ENCODE results near the gene CHD9NB.

The CHD9NB gene

DNA sequence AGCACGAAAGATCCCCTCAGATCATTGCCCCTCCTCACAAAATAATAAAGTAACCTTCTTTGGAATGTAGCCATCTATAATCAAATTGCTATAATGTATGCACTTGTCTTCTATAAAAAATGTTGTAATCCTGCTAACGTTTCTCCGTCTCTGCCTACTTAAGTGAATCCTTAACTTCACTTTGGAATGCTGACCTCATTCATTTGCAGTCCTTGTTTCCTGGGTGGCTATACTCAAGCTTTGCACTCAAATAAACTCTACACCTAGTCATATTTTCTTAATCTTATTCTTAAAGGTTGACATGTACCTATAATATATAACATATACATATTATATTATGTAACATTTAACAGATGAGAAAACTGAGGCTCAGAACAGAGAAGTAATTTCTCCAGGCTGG lies 22.7 kb downstream of the CHD9NB start:
- DNase-seq (ENCODE audit: low read depth) = no peak

- DNase-seq (ENCODE audit: low read depth) = no peak
These were observed 28.7 kb downstream of the CHD9NB start for GRCh38 chr16:53024045-53024444.

- DNase-seq (ENCODE audit: low read depth) = no peak
These were observed 30.3 kb downstream of the CHD9NB start for GRCh38 chr16:53022374-53022773.

DNA sequence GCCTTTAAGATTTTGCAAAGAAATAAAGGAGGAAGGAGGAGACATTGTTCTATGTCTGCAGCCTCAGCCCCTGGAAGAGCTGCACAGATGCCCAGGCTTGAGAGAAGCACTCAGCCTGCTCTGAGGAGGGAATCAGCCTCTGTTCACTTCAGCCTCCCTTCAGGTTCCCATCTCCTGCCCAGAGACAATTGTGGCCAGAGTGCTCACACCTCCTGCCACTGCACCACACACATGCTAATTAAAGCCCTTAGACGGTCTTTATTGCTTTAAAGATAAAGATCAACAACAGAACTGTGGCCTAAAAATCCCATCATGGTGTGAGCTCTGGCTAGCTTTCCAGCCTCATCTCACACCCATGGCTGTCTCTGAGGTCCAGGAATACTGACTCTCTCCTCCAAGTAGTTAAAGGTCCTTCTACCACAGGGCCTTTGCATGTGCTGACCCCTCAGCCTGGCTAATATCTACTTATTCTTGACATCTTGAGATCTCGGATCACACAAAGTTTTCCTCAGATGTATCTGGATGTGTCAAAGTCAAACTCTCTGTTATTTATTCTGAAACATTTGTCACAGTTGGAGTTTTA lies 33.8 kb downstream of the CHD9NB start:
- DNase-seq (ENCODE audit: low read depth) = no peak

- no peak for DNase-seq (ENCODE audit: low read depth)
These were observed 38.4 kb downstream of the CHD9NB start for GRCh38 chr16:53014287-53014686.

DNA sequence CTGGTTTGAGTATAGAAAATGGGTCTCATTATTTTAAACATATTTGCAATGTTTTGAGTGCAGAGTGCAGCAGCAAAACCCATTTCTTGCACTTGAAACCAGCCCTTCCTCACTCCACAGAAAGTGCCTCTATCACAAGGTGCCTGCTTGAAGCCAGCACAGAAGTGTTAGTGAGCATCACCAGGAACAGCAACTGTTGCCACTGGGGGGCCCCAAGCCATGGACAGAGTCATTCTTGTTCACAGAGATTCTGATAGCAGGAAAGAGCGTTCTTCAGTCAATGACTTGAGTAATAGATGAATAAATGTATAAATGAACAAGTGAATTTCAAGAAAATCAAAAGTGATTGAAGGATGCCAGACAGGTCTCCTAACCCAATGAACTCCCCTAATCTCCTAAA lies 45.6 kb downstream of the CHD9NB start:
- no peak for DNase-seq (ENCODE audit: low read depth)

GRCh38 chr16:52997922-52998321 lies 54.8 kb downstream of the CHD9NB start:
- DNase-seq (ENCODE audit: low read depth) = no peak

DNA sequence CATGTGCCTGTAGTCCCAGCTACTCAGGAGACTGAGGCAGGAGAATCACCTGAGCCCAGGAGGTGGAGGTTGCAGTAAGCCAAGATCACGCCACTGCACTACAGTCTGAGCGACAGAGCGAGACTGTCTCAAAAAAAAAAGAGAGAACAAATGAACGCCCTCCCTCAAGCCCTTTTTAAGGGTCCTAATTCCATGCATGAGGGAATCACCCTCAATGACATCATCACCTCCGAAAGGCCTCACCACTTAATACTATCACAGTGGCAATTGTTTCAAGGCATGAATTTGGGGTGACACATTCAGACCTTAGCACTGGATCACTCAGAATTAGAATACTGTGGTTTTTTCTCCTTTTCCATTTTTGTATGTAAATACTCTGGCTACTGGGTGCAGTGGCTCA lies 57.8 kb downstream of the CHD9NB start:
- DNase-seq (ENCODE audit: low read depth) = no peak

DNA sequence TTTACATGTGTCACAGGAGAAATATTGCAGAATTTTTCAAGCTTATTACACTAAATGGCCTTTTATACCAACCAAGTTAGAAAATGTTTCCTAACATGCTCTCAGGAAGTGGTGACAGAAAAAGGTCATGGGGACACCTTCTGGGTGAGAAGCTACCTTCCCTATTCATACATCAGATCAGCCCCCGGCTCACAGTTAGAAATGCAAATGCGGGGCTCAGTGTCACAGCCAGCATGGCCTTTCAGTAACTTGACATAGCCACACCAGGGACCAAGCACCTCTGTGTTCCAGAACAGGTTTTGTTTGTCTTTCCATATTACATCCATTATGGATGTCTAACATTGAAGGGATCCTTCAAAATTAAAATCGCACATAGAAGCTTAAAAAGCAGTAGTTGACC lies 59.5 kb downstream of the CHD9NB start:
- DNase-seq (ENCODE audit: low read depth) = no peak

- DNase-seq (ENCODE audit: low read depth) = no peak
These were observed 61.1 kb downstream of the CHD9NB start for GRCh38 chr16:52991572-52991971.
